Rectal smooth muscle tissue (tissue), 1 donor: ENCODE data around the gene SNRNP40.

Experiments used
- H3K27ac ChIP-seq: one replicate; pipeline ENCODE4 v1.7.0; 2013; ENCODE audit warnings: low read depth, low read length, inconsistent platforms
- H3K27me3 ChIP-seq: one replicate; pipeline ENCODE4 v1.7.0; 2013; ENCODE audit warnings: low read length; ENCODE audit not compliant: control insufficient read depth, insufficient read depth
- H3K36me3 ChIP-seq: one replicate; pipeline ENCODE4 v1.7.0; 2013; ENCODE audit warnings: low read length; ENCODE audit not compliant: control insufficient read depth, insufficient read depth
- H3K4me1 ChIP-seq: one replicate; pipeline ENCODE4 v1.7.0; 2013; ENCODE audit warnings: low read length; ENCODE audit not compliant: control insufficient read depth, insufficient read depth
- H3K4me3 ChIP-seq: one replicate; pipeline ENCODE4 v1.7.0; 2013; ENCODE audit warnings: low read length
- H3K9ac ChIP-seq: one replicate; pipeline ENCODE4 v1.7.0; 2013; ENCODE audit warnings: low read length

The SNRNP40 gene

GRCh38 chr1:31221072-31221471, 75.5 kb downstream of the SNRNP40 start:
- Histone ChIP-seq H3K27ac (no peak overlapping the region), H3K27me3 (peaks cover 2% of the 10 kb centered on the region)

GRCh38 chr1:31219489-31219888, 77.1 kb downstream of the SNRNP40 start:
- no peaks in the 10 kb centered on the region for H3K4me1 ChIP-seq
- no peak overlapping the region for H3K9ac ChIP-seq
- no peak overlapping the region for H3K27ac ChIP-seq
- H3K4me3 ChIP-seq, result no peak overlapping the region
- H3K36me3 ChIP-seq, result no peaks in the 10 kb centered on the region
- peaks cover 2% of the 10 kb centered on the region for H3K27me3 ChIP-seq

More at GRCh38 chr1:31221072-31221471, 75.5 kb downstream of the SNRNP40 start:
- Histone ChIP-seq H3K9ac (no peak overlapping the region), H3K4me3 (no peak overlapping the region), H3K36me3 (no peaks in the 10 kb centered on the region), H3K4me1 (no peaks in the 10 kb centered on the region)

- no peak overlapping the region for H3K27ac ChIP-seq
- H3K4me3 ChIP-seq, result no peak overlapping the region
- H3K4me1 ChIP-seq, result no peaks in the 10 kb centered on the region
- H3K9ac ChIP-seq, result no peak overlapping the region
- H3K27me3 ChIP-seq, result peaks cover 2% of the 10 kb centered on the region
- H3K36me3 ChIP-seq, result no peaks in the 10 kb centered on the region
Observed at GRCh38 chr1:31218705-31219104, 77.9 kb downstream of the SNRNP40 start.

DNA sequence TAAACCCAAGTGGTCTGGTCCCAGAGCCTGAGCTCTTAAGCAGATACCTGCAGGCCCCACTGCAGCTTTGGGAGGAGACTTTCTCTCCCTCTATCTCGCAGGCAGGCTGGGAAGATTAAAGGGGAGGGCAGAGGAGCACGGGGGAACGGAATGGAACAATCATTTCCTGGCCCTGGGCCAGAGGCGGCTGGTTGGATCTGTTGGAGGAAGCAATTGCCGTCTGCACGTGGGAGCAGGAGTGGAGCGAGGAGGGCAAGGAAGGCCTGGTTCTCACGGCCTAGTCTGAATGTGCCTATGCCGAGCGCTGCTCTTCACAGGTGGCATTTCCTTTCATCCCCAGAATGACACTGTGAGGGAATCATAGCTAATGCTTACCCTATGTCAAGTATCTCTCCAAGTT, 80.6 kb downstream of the SNRNP40 start:
- no peak overlapping the region for H3K9ac ChIP-seq
- peaks cover 2% of the 10 kb centered on the region for H3K27me3 ChIP-seq
- no peaks in the 10 kb centered on the region for H3K36me3 ChIP-seq
- H3K27ac ChIP-seq, result no peak overlapping the region
- no peak overlapping the region for H3K4me3 ChIP-seq
- no peaks in the 10 kb centered on the region for H3K4me1 ChIP-seq

DNA sequence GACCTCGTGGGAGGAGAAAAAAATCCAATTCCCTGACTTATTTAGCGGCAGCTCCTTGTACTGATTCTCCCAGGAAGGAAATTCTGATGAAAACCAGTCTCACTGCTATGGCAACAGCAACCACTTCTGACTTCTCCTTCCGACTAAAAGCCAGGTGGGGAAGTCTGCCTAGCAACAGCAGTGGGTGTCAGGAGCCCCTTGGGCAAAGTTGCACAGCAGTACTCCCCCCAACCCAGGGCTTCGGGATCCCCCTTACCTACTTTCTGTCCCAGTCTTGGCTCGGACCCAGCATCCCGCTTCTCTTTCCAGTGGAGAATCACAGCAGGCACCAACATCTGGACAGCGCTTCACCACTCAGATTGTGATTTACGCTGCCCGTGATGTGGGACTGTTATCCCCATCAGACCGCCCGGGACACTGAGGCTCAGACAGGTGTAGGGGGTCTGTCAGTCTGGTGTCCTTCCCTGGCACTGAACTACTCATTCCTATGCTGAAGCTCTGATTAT, 81.5 kb downstream of the SNRNP40 start:
- no peaks in the 10 kb centered on the region for H3K4me1 ChIP-seq
- no peaks in the 10 kb centered on the region for H3K36me3 ChIP-seq
- no peak overlapping the region for H3K4me3 ChIP-seq
- no peak overlapping the region for H3K27ac ChIP-seq
- no peak overlapping the region for H3K9ac ChIP-seq
- peaks cover 2% of the 10 kb centered on the region for H3K27me3 ChIP-seq

GRCh38 chr1:31214316-31215064, 82.1 kb downstream of the SNRNP40 start:
- H3K27me3 ChIP-seq, result no peaks in the 10 kb centered on the region
- no peak overlapping the region for H3K9ac ChIP-seq

More at GRCh38 chr1:31214316-31215064, 82.1 kb downstream of the SNRNP40 start:
- Histone ChIP-seq H3K4me3 (no peak overlapping the region), H3K4me1 (no peaks in the 10 kb centered on the region), H3K36me3 (no peaks in the 10 kb centered on the region), H3K27ac (no peak overlapping the region)
